HG03196 (cell line): ENCODE results near the gene CDK5RAP2.

Experiments used
- ATAC-seq: cut with Tn5 transposase; IDR thresholded peaks from one replicate; pipeline ENCODE4 v1.9.1; 2021; ENCODE audit not compliant: unreplicated experiment

CDK5RAP2 gene

GRCh38 chr9:120362446-120362845, 217.5 kb downstream of the CDK5RAP2 start:
- no peak for ATAC-seq

GRCh38 chr9:120361551-120361950, 218.4 kb downstream of the CDK5RAP2 start:
- ATAC-seq: no peak

- ATAC-seq: no peak
These were observed 219.5 kb downstream of the CDK5RAP2 start for GRCh38 chr9:120360510-120360909.

GRCh38 chr9:120360046-120360445, 219.9 kb downstream of the CDK5RAP2 start:
- ATAC-seq: no peak

GRCh38 chr9:120358877-120359276, 221.1 kb downstream of the CDK5RAP2 start:
- ATAC-seq: no peak

- no peak for ATAC-seq
These were observed 226.5 kb downstream of the CDK5RAP2 start for GRCh38 chr9:120353506-120353905.

- no peak for ATAC-seq
These were observed 228.9 kb downstream of the CDK5RAP2 start for GRCh38 chr9:120351106-120351505.

- ATAC-seq: no peak
These were observed 229.4 kb downstream of the CDK5RAP2 start for GRCh38 chr9:120350596-120350995.

- ATAC-seq: no peak
These were observed 231.0 kb downstream of the CDK5RAP2 start for GRCh38 chr9:120348951-120349429.

- no peak for ATAC-seq
These were observed 234.6 kb downstream of the CDK5RAP2 start for GRCh38 chr9:120345379-120345778.

- no peak for ATAC-seq
These were observed 235.7 kb downstream of the CDK5RAP2 start for GRCh38 chr9:120344230-120344629.

- no peak for ATAC-seq
These were observed 236.6 kb downstream of the CDK5RAP2 start for GRCh38 chr9:120343416-120343815.
